H1 (cell line): ENCODE data around the gene ARHGAP42. TPM values are rescaled to one million over a fixed set of nuclear protein-coding genes. Genes with fewer than 3 reads are reported as not detected.

Experiments
- CTCF ChIA-PET: fragments of 300-600 bp; sonication (Branson Sonifier 250); formaldehyde crosslinking; loops from one replicate; lab custom pipeline; 2021; ENCODE audit not compliant: partially characterized antibody; lab: Charles Lee
- POLR2A ChIA-PET: fragments of 300-600 bp; sonication (Branson Sonifier 250); formaldehyde crosslinking; loops from one replicate; lab custom pipeline; 2021; ENCODE audit warnings: inconsistent platforms; ENCODE audit not compliant: partially characterized antibody; lab: Charles Lee
- DNase-seq, 2 experiments: peaks; one replicate each; pipeline versions ENCODE4 v3.0.0 to v3.0.0-alpha.2; 2010 to 2022; ENCODE audit warnings: low spot score in 2 of 2, low read depth in 1 of 2, mixed read lengths in 1 of 2
- FAIRE-seq: peaks from 2 replicates; lab custom pipeline; 2011; peaks lifted over from hg19 to GRCh38; lab: Jason Lieb, UNC
- H2AFZ ChIP-seq: 2 replicates; pipeline ENCODE4 v1.8.1; 2012; ENCODE audit warnings: low read length, inconsistent platforms
- H2AK5ac ChIP-seq: 2 replicates; pipeline ENCODE4 v1.6.1; 2013; ENCODE audit warnings: low read depth, low read length
- H2BK120ac ChIP-seq: replicated peaks from 2 replicates; pipeline ENCODE3; 2013; ENCODE audit warnings: low read depth, low read length, inconsistent platforms
- H2BK12ac ChIP-seq: 2 replicates; pipeline ENCODE4 v1.6.1; 2013; ENCODE audit warnings: low read depth, low read length
- H2BK15ac ChIP-seq: 2 replicates; pipeline ENCODE4 v1.6.1; 2013; ENCODE audit warnings: low read length
- H2BK20ac ChIP-seq: 2 replicates; pipeline ENCODE4 v1.6.1; 2013; ENCODE audit warnings: low read length
- H2BK5ac ChIP-seq: 2 replicates; pipeline ENCODE4 v1.6.1; 2013; ENCODE audit warnings: low read depth, low read length
- H3K14ac ChIP-seq: 2 replicates; pipeline ENCODE4 v1.6.1; 2013; ENCODE audit warnings: inconsistent platforms; ENCODE audit not compliant: insufficient read length
- H3K18ac ChIP-seq: 2 replicates; pipeline ENCODE4 v1.6.1; 2013; ENCODE audit warnings: low read length; ENCODE audit errors: extremely low read depth
- H3K23ac ChIP-seq: 2 replicates; pipeline ENCODE4 v1.6.1; 2013; ENCODE audit warnings: inconsistent platforms; ENCODE audit not compliant: insufficient read length
- H3K23me2 ChIP-seq: 2 replicates; pipeline ENCODE4 v1.6.1; 2013; ENCODE audit warnings: low read depth, low read length
- H3K27ac ChIP-seq: 2 replicates; pipeline ENCODE4 v1.6.1; 2011; ENCODE audit warnings: low read depth, low read length, inconsistent platforms
- H3K27me3 ChIP-seq, 4 experiments: replicated peaks in 1 of 4; 1 replicate in 1 of 4; 2 replicates in 3 of 4; pipeline versions ENCODE4 v1.6.1 to v1.8.1; 2011 to 2013; ENCODE audit warnings: low read length in 3 of 4, mild to moderate bottlenecking in 3 of 4, inconsistent platforms in 2 of 4, mixed read lengths in 2 of 4, moderate library complexity in 1 of 4; ENCODE audit not compliant: control insufficient read depth in 3 of 4, insufficient read depth in 3 of 4; ENCODE audit errors: extremely low read depth in 1 of 4
- H3K36me3 ChIP-seq, 4 experiments: 2 replicates each; pipeline versions ENCODE4 v1.6.1 to v1.8.1; 2011 to 2013; ENCODE audit warnings: mild to moderate bottlenecking in 4 of 4, low read length in 3 of 4, moderate library complexity in 2 of 4, control low read depth in 1 of 4, inconsistent platforms in 1 of 4; ENCODE audit not compliant: insufficient read depth in 4 of 4, control insufficient read depth in 2 of 4
- H3K4ac ChIP-seq: replicated peaks from 2 replicates; pipeline ENCODE3; 2013; ENCODE audit warnings: low read length, low read depth, mixed read lengths, inconsistent platforms; ENCODE audit not compliant: insufficient read length
- H3K4me1 ChIP-seq, 4 experiments: replicated peaks in 1 of 4; 1 replicate in 1 of 4; 2 replicates in 3 of 4; pipeline versions ENCODE4 v1.6.1 to v1.8.1; 2011 to 2013; ENCODE audit warnings: low read length in 3 of 4, inconsistent platforms in 2 of 4, mixed read lengths in 1 of 4; ENCODE audit not compliant: insufficient read depth in 4 of 4, control insufficient read depth in 3 of 4
- H3K4me2 ChIP-seq, 2 experiments: 2 replicates each; pipeline versions ENCODE4 v1.6.1 to v1.8.1; 2011 to 2013; ENCODE audit warnings: low read depth in 2 of 2, low read length in 2 of 2, control low read depth in 1 of 2, inconsistent platforms in 1 of 2, mild to moderate bottlenecking in 1 of 2; ENCODE audit not compliant: insufficient read depth in 1 of 2
- H3K4me3 ChIP-seq, 4 experiments: fragments of 200-600, 300-600 bp in 1 of 4; sonication (generic), shearing (Covaris generic), sonication (Bioruptor Twin) in 1 of 4; 2 replicates each; pipeline versions ENCODE4 v1.5.1 to v1.8.1; 2011 to 2016; ENCODE audit warnings: low read length in 4 of 4, low read depth in 3 of 4, control low read depth in 2 of 4, inconsistent platforms in 2 of 4, mild to moderate bottlenecking in 2 of 4, mixed read lengths in 1 of 4, moderate library complexity in 1 of 4; ENCODE audit not compliant: insufficient read depth in 2 of 4; ENCODE audit errors: extremely low read depth in 1 of 4
- H3K56ac ChIP-seq: replicated peaks from 2 replicates; pipeline ENCODE3; 2013; ENCODE audit warnings: low read depth, mild to moderate bottlenecking, mixed read lengths, low read length, inconsistent platforms; ENCODE audit not compliant: insufficient read length
- H3K79me1 ChIP-seq: 2 replicates; pipeline ENCODE4 v1.6.1; 2013; ENCODE audit warnings: low read depth, low read length, control low read depth
- H3K79me2 ChIP-seq, 2 experiments: 2 replicates each; pipeline versions ENCODE4 v1.6.1 to v1.8.1; 2012 to 2013; ENCODE audit warnings: low read length in 2 of 2, mild to moderate bottlenecking in 2 of 2, inconsistent platforms in 1 of 2; ENCODE audit not compliant: insufficient read depth in 2 of 2, control insufficient read depth in 1 of 2
- H3K9ac ChIP-seq, 4 experiments: replicated peaks in 1 of 4; 1 replicate in 1 of 4; 2 replicates in 3 of 4; pipeline versions ENCODE4 v1.6.1 to v1.8.1; 2011 to 2013; ENCODE audit warnings: low read depth in 3 of 4, low read length in 3 of 4, control low read depth in 2 of 4, mild to moderate bottlenecking in 2 of 4, moderate library complexity in 2 of 4, inconsistent platforms in 1 of 4; ENCODE audit errors: extremely low read depth in 1 of 4
- H3K9me3 ChIP-seq, 2 experiments: 2 replicates each; pipeline versions ENCODE4 v1.6.1 to v1.8.1; 2012 to 2013; ENCODE audit warnings: mild to moderate bottlenecking in 2 of 2, moderate library complexity in 2 of 2, control low read depth in 1 of 2, inconsistent platforms in 1 of 2, low read depth in 1 of 2, low read length in 1 of 2, mixed read lengths in 1 of 2; ENCODE audit not compliant: insufficient read depth in 2 of 2
- H4K20me1 ChIP-seq, 2 experiments: replicated peaks in 1 of 2; 2 replicates each; pipeline versions ENCODE3 to v1.8.1; 2011 to 2013; ENCODE audit warnings: inconsistent platforms in 2 of 2, low read length in 2 of 2, mild to moderate bottlenecking in 1 of 2; ENCODE audit not compliant: insufficient read depth in 2 of 2, control insufficient read depth in 1 of 2
- H4K5ac ChIP-seq: 2 replicates; pipeline ENCODE4 v1.6.1; 2013; ENCODE audit warnings: low read length, low read depth, mixed read lengths, inconsistent platforms; ENCODE audit not compliant: insufficient read length
- H4K8ac ChIP-seq: 2 replicates; pipeline ENCODE4 v1.8.0; 2013; ENCODE audit warnings: mild to moderate bottlenecking, moderate library complexity, low read length, inconsistent platforms; ENCODE audit not compliant: insufficient read depth; ENCODE audit errors: extremely low read depth
- H4K91ac ChIP-seq: replicated peaks from 2 replicates; pipeline ENCODE3; 2013; ENCODE audit warnings: low read length, mixed read lengths, inconsistent platforms; ENCODE audit not compliant: insufficient read length
- JUND ChIP-seq: IDR thresholded peaks from 2 replicates; pipeline ENCODE4 v1.6.1; 2011; ENCODE audit warnings: mild to moderate bottlenecking, improper control_type of control experiment, low read length
- KDM1A ChIP-seq: fragments of 200-600, 300-600 bp; sonication (generic); IDR thresholded peaks from 2 replicates; pipeline ENCODE4 v1.7.1; 2016; ENCODE audit warnings: mild to moderate bottlenecking, low read length, borderline replicate concordance
- KDM5A ChIP-seq: fragments of 200-600 bp; IDR thresholded peaks from 2 replicates; pipeline ENCODE4 v1.7.1; 2012; ENCODE audit warnings: mild to moderate bottlenecking, low read length, inconsistent platforms, mixed read lengths
- SIX5 ChIP-seq: IDR thresholded peaks from 2 replicates; pipeline ENCODE4 v1.6.1; 2011; ENCODE audit warnings: mild to moderate bottlenecking, low read depth, low read length
- SP4 ChIP-seq: IDR thresholded peaks from 2 replicates; pipeline ENCODE4 v1.6.1; 2012; ENCODE audit warnings: low read length, inconsistent platforms
- WGBS, 2 experiments: shearing (Covaris generic) in 1 of 2; methylation state at CpG; one replicate each; pipeline versions ENCODE4 v1.1.6 to v1.1.7; 2013 to 2015; ENCODE audit warnings: low lambda C conversion rate in 2 of 2, mixed read lengths in 2 of 2, inconsistent platforms in 1 of 2, low coverage in 1 of 2, missing lambda C conversion rate in 1 of 2; ENCODE audit not compliant: insufficient replicate concordance in 2 of 2, insufficient coverage in 1 of 2, insufficient read length in 1 of 2; ENCODE audit errors: extremely low coverage in 1 of 2, missing lambda C conversion rate in 1 of 2; 5-methylcytosine and 5-hydroxymethylcytosine counted together
- polyA plus RNA-seq, 7 experiments: library from polyadenylated mRNA; depleted of rRNA in 3 of 7; stranded (reverse) in 5 of 7; unstranded in 2 of 7; fragments of >200 nt in 5 of 7; fragments of 200-250 nt in 2 of 7; gene quantifications; 1 replicate in 5 of 7; 2 replicates in 1 of 7; 4 replicates in 1 of 7; pipeline versions ENCODE4 v1.2.1 to v1.2.3, GENCODE V29; 2011 to 2013; ENCODE audit warnings: missing spikeins in 2 of 7, mixed read lengths in 2 of 7
- total RNA-seq: library from RNA; stranded (reverse); fragmentation: NEBNext Ultra II Directional; extraction: Animal tissue kit (Norgen Biotek cat#: 25700); gene quantifications from 2 replicates; pipeline ENCODE4 v1.2.1, GENCODE V29; 2021

ARHGAP42 gene
- total and polyA plus RNA-seq, 2 of the 8 experiments (the other 6 are each of a cell fraction or from before 2014, with no cell fraction given): 22.2 to 33.5 TPM

DNA sequence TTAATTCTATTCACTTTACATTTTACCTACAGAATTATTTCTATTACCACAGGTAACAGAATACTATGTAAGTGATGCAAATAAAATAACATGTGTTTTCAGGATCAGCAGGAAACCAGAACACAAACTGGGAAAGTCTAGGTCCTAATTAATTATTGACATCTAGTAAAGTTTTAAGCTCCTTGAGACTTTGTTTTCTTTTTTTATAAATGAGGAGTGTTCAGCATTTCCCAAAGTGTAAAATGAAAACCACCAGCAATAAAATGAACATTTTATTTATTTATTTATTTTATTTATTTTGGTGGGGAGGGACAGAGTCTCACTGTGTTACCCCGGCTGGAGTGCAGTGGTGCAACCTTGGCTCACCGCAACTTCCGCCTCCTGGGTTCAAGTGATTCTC lies 123.6 kb downstream of the ARHGAP42 start:
- Histone ChIP-seq H3K27ac (no peak overlapping the region), H2BK15ac (no peak overlapping the region), H4K20me1 (no peaks in the 10 kb centered on the region), H3K79me2 (peaks cover 0 to 21% of the 10 kb centered on the region in 2 experiments; a peak in 2 of 4 replicates), H3K79me1 (no peaks in the 10 kb centered on the region; the same call in 1 of the 2 replicates), H2AFZ (no peak overlapping the region), H3K4ac (no peak overlapping the region), H4K5ac (no peak overlapping the region), H2BK20ac (no peak overlapping the region), H3K4me1 (peaks cover 0 to 6% (median 3%) of the 10 kb centered on the region in 4 experiments; a peak in 3 of 7 replicates), H4K8ac (no peak overlapping the region), H3K4me3 (no peak overlapping the region), H3K36me3 (no peaks in the 10 kb centered on the region), H3K4me2 (no peak overlapping the region), H2BK12ac (no peak overlapping the region), H3K18ac (no peak overlapping the region), H3K56ac (no peak overlapping the region), H3K23ac (no peak overlapping the region), H3K27me3 (no peaks in the 10 kb centered on the region), H3K23me2 (no peaks in the 10 kb centered on the region), H4K91ac (no peak overlapping the region), H3K9ac (no peak overlapping the region), H2BK120ac (no peak overlapping the region)
- ChIA-PET CTCF (interaction anchor here (1.4 kb wide), 1 partner anchor 10 kb away, joined by 6 read pairs; no protein-coding TSS in a partner anchor), POLR2A (interaction anchor here (1.1 kb wide), 1 partner anchor 10 kb away, joined by 3 read pairs; no protein-coding TSS in a partner anchor)
- DNase-seq (no peak), FAIRE-seq (no peak)
- TF ChIP-seq SIX5 (no peak), KDM1A (no peak), SP4 (no peak), JUND (no peak), KDM5A (no peak)
- TF ChIP-seq, all 59 proteins: peak for 0
- H2BK5ac ChIP-seq: no peak overlapping the region
- 98% methylated on average over 3 of the region's 3 CpGs; no CpG with 5 or more reads in 1 of the 2 experiments for WGBS, 2 experiments
- no peak overlapping the region for H3K14ac ChIP-seq
- H2AK5ac ChIP-seq: no peak overlapping the region
- no peaks in the 10 kb centered on the region for H3K9me3 ChIP-seq
